ENCODE measurements around the gene CRCP. TPM values are rescaled to one million over a fixed set of nuclear protein-coding genes. Genes with fewer than 3 reads are reported as not detected.
A peak's percentile ranks its signal among the peaks of the same experiment; 100 is the strongest.
"Not testable (repeated sequence)": the region's sequence is repeated elsewhere in the genome, so short reads cannot be mapped to it uniquely, and the experiment has no call there.

The CRCP gene
- total and polyA plus RNA-seq, 10 of the 15 experiments (the other 5 are each of a cell fraction or from before 2014, with no cell fraction given): 12.4 to 33.8 (median 29.1) TPM

DNA sequence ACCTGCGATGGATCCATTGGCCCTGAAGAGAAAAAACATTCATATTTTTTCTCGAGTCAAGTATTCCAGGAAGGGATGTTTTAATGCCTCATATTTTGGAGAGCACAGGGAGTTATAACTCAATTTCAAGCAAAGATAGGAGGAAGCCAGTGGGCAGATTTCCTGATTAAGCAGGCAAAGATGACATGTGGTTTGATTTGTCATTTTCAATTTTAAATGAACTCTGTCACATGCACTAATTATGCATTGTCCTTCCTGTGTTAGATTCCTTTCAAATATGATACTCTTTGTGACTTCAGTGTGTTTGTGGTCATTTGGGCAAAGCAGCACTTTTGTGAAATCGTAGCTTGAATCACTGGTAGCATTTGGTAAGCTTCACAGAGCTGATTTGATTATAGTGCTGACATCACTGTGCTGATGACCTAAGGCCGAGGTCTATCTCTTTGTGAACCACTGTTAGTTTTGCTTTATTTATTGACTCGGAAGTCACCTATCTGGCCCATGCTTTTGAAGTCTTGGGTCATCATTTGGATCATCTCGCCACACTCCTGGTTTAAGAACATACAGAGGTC lies 11.2 kb downstream of the CRCP start:
- POLR2A ChIA-PET; H3K9me3 ChIP-seq (replicated peaks; ENCODE audit: control insufficient read depth, insufficient read depth, low read length); H3K27ac ChIP-seq (ENCODE audit: control insufficient read depth, insufficient read depth); H2AFZ ChIP-seq (ENCODE audit: control insufficient read depth, low read depth, low read length); intact Hi-C loops (cut with micrococcal nuclease; ENCODE audit: unreplicated experiment); FAIRE-seq; H3K4me1 ChIP-seq (ENCODE audit: control insufficient read depth, insufficient read depth, low read length); BruUV-seq (replicated peaks); DNase-seq (ENCODE audit: low read depth, low spot score); H3K36me3 ChIP-seq (ENCODE audit: control insufficient read depth in 2 of 2, insufficient read depth in 2 of 2, low read length in 1 of 2); H3K27me3 ChIP-seq (replicated peaks in 1 of 2; ENCODE audit: control insufficient read depth in 2 of 2, insufficient read depth in 2 of 2, low read length in 1 of 2); H4K20me1 ChIP-seq (ENCODE audit: control insufficient read depth, insufficient read depth); H3K9ac ChIP-seq (ENCODE audit: control insufficient read depth, insufficient read depth, low read length); in situ Hi-C loops (cut with MboI); H3K4me3 ChIP-seq; H3K4me2 ChIP-seq (ENCODE audit: control insufficient read depth, insufficient read depth): not testable (repeated sequence)
- ChIA-PET SMC1A (ENCODE audit: uncharacterized antibody, unreplicated experiment) (interaction anchor here (0.9 kb wide), 1 partner anchor 10 kb away, joined by 3 read pairs; no protein-coding TSS in a partner anchor), CTCF (interaction anchor here (0.5 kb wide), 1 partner anchor 404 kb away, joined by 3 read pairs; no protein-coding TSS in a partner anchor), RAD21 (ENCODE audit: unreplicated experiment) (interaction anchor here (0.6 kb wide), 1 partner anchor 13 kb away, joined by 4 read pairs; no protein-coding TSS in a partner anchor)
- peak; percentile 79 for ATAC-seq
- peaks cover 58% of the 10 kb centered on the region for H3K79me2 ChIP-seq (ENCODE audit: control insufficient read depth, insufficient read depth, low read length)
- TF ChIP-seq CREB1 (IDR thresholded peaks at IDR 0.05; ENCODE audit: low read depth): 0 out of 2 replicates have a peak, but pooled peaks have one; percentile 39
- WGBS (ENCODE audit: insufficient coverage, insufficient replicate concordance, low lambda C conversion rate, missing lambda C conversion rate): 77% methylated on average over 6 of the region's 6 CpGs

GRCh38 chr7:66127172-66127571 lies 12.5 kb downstream of the CRCP start:
- in situ Hi-C loops (cut with MboI); RAD21 ChIA-PET (ENCODE audit: unreplicated experiment); H4K20me1 ChIP-seq (ENCODE audit: control insufficient read depth, insufficient read depth); H3K4me3 ChIP-seq; BruUV-seq (replicated peaks); H3K4me1 ChIP-seq (ENCODE audit: control insufficient read depth, insufficient read depth, low read length); intact Hi-C loops (cut with micrococcal nuclease; ENCODE audit: unreplicated experiment); H3K27ac ChIP-seq (ENCODE audit: control insufficient read depth, insufficient read depth); H3K9ac ChIP-seq (ENCODE audit: control insufficient read depth, insufficient read depth, low read length); ATAC-seq; H3K4me2 ChIP-seq (ENCODE audit: control insufficient read depth, insufficient read depth); H2AFZ ChIP-seq (ENCODE audit: control insufficient read depth, low read depth, low read length); FAIRE-seq; H3K27me3 ChIP-seq (replicated peaks in 1 of 2; ENCODE audit: control insufficient read depth in 2 of 2, insufficient read depth in 2 of 2, low read length in 1 of 2); CTCF ChIA-PET; DNase-seq (ENCODE audit: low read depth, low spot score); H3K9me3 ChIP-seq (replicated peaks; ENCODE audit: control insufficient read depth, insufficient read depth, low read length): not testable (repeated sequence)
- Histone ChIP-seq H3K36me3 (ENCODE audit: control insufficient read depth in 2 of 2, insufficient read depth in 2 of 2, low read length in 1 of 2) (peaks cover 1 to 14% of the 10 kb centered on the region in 2 experiments; a peak in 3 of 4 replicates), H3K79me2 (ENCODE audit: control insufficient read depth, insufficient read depth, low read length) (peaks cover 52% of the 10 kb centered on the region)
- WGBS (ENCODE audit: insufficient coverage, insufficient replicate concordance, low lambda C conversion rate, missing lambda C conversion rate): 93% methylated on average over 3 of the region's 3 CpGs
- SMC1A ChIA-PET (ENCODE audit: uncharacterized antibody, unreplicated experiment): interaction anchor here (1.3 kb wide), 2 partner anchors 12 kb away, joined by 4 to 5 read pairs; partner anchors contain the start of gene CRCP
- POLR2A ChIA-PET: interaction anchor here (0.6 kb wide), 1 partner anchor 1814 kb away, joined by 3 read pairs; no protein-coding TSS in a partner anchor
